ENCODE data around the gene IHH.

IHH gene

GRCh38 chr2:219073413-219074129 lies 12.8 kb upstream of the IHH start:
- DNase-seq, result peak; percentile 59

GRCh38 chr2:219072741-219073250 lies 12.1 kb upstream of the IHH start:
- DNase-seq, result no peak

- DNase-seq, result no peak
These were observed 10.6 kb upstream of the IHH start for GRCh38 chr2:219071131-219071816.

- DNase-seq, result no peak
These were observed 4.8 kb upstream of the IHH start for GRCh38 chr2:219065484-219065883.

GRCh38 chr2:219062081-219062480 lies 1.4 kb upstream of the IHH start:
- no peak for DNase-seq

GRCh38 chr2:219059725-219060682 lies 717 bp downstream of the IHH start:
- peak; percentile 31 for DNase-seq

- no peak for DNase-seq
These were observed 1.4 kb downstream of the IHH start for GRCh38 chr2:219059375-219059724.

GRCh38 chr2:219058541-219059374 lies 2.0 kb downstream of the IHH start:
- DNase-seq, result no peak

GRCh38 chr2:219057709-219058540 lies 2.8 kb downstream of the IHH start:
- DNase-seq, result peak; percentile 64

GRCh38 chr2:219056896-219057708 lies 3.6 kb downstream of the IHH start:
- DNase-seq, result no peak

- DNase-seq, result no peak
These were observed 4.4 kb downstream of the IHH start for GRCh38 chr2:219056176-219056895.

GRCh38 chr2:219054956-219055903 lies 5.5 kb downstream of the IHH start:
- no peak for DNase-seq

GRCh38 chr2:219049282-219049681 lies 11.4 kb downstream of the IHH start:
- DNase-seq, result no peak

GRCh38 chr2:219045937-219046550 lies 14.7 kb downstream of the IHH start:
- DNase-seq, result no peak

- no peak for DNase-seq
These were observed 18.0 kb downstream of the IHH start for GRCh38 chr2:219042750-219043149.

GRCh38 chr2:219042157-219042556 lies 18.6 kb downstream of the IHH start:
- DNase-seq, result no peak

- DNase-seq, result peak; percentile 8
These were observed 19.5 kb downstream of the IHH start, which contains the start of gene CFAP65 for GRCh38 chr2:219041252-219041651. TSS of gene CFAP65 (minus strand) at chr2:219041516. CDS start at chr2:219039048, 2,468 bp downstream.

- DNase-seq, result no peak
These were observed 22.1 kb downstream of the IHH start for GRCh38 chr2:219038600-219038999.

Data from NCI-H2171 treated with DMSO at 0.1 percent for 48 hours (cell line).